ENCODE results near the gene SND1.

SND1 gene

DNA sequence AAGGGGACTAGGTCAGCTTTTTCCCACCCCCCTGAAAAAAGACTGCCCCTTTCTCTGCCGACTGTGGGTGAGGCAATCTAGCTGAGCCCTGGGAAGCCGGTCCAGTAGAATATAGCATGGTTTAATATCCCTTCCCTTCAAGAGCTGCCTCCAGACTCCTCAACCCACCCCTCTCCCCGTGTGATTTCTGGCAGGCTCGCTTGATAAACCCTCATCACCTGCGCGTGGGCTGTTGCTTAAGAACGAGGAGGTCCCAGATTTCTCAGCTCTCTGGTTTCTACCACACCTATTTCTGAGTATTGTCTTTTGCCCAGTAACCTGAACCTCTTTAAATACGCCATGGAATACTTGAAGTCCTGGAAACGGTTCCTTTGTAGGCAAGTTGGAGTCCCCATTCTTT lies 381.3 kb downstream of the SND1 start:
- Histone ChIP-seq H3K27ac (replicated peaks) (no peak overlapping the region), H3K4me3 (replicated peaks; ENCODE audit: insufficient read depth, low read length) (no peak overlapping the region), H3K27me3 (ENCODE audit: insufficient read depth, poor library complexity, severe bottlenecking) (no peaks in the 10 kb centered on the region)
- DNase-seq (ENCODE audit: low read depth in 1 of 2, low spot score in 1 of 2), result no peak
- TF ChIP-seq SPI1 (IDR thresholded peaks at IDR 0.05; ENCODE audit: borderline replicate concordance, low read depth), result no peak
- no peak for TF ChIP-seq POLR2AphosphoS5 (IDR thresholded peaks at IDR 0.05; ENCODE audit: low read depth)
- TF ChIP-seq, protein P1, sequence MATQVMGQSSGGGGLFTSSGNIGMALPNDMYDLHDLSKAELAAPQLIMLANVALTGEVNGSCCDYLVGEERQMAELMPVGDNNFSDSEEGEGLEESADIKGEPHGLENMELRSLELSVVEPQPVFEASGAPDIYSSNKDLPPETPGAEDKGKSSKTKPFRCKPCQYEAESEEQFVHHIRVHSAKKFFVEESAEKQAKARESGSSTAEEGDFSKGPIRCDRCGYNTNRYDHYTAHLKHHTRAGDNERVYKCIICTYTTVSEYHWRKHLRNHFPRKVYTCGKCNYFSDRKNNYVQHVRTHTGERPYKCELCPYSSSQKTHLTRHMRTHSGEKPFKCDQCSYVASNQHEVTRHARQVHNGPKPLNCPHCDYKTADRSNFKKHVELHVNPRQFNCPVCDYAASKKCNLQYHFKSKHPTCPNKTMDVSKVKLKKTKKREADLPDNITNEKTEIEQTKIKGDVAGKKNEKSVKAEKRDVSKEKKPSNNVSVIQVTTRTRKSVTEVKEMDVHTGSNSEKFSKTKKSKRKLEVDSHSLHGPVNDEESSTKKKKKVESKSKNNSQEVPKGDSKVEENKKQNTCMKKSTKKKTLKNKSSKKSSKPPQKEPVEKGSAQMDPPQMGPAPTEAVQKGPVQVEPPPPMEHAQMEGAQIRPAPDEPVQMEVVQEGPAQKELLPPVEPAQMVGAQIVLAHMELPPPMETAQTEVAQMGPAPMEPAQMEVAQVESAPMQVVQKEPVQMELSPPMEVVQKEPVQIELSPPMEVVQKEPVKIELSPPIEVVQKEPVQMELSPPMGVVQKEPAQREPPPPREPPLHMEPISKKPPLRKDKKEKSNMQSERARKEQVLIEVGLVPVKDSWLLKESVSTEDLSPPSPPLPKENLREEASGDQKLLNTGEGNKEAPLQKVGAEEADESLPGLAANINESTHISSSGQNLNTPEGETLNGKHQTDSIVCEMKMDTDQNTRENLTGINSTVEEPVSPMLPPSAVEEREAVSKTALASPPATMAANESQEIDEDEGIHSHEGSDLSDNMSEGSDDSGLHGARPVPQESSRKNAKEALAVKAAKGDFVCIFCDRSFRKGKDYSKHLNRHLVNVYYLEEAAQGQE (IDR thresholded peaks at IDR 0.05; ENCODE audit: insufficient replicate concordance, low read depth), result no peak
- no peak for TF ChIP-seq GABPA (IDR thresholded peaks at IDR 0.05; ENCODE audit: low read depth)
- TF ChIP-seq, protein P2, sequence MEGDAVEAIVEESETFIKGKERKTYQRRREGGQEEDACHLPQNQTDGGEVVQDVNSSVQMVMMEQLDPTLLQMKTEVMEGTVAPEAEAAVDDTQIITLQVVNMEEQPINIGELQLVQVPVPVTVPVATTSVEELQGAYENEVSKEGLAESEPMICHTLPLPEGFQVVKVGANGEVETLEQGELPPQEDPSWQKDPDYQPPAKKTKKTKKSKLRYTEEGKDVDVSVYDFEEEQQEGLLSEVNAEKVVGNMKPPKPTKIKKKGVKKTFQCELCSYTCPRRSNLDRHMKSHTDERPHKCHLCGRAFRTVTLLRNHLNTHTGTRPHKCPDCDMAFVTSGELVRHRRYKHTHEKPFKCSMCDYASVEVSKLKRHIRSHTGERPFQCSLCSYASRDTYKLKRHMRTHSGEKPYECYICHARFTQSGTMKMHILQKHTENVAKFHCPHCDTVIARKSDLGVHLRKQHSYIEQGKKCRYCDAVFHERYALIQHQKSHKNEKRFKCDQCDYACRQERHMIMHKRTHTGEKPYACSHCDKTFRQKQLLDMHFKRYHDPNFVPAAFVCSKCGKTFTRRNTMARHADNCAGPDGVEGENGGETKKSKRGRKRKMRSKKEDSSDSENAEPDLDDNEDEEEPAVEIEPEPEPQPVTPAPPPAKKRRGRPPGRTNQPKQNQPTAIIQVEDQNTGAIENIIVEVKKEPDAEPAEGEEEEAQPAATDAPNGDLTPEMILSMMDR (IDR thresholded peaks at IDR 0.05; ENCODE audit: insufficient read depth, low read length), result no peak

DNA sequence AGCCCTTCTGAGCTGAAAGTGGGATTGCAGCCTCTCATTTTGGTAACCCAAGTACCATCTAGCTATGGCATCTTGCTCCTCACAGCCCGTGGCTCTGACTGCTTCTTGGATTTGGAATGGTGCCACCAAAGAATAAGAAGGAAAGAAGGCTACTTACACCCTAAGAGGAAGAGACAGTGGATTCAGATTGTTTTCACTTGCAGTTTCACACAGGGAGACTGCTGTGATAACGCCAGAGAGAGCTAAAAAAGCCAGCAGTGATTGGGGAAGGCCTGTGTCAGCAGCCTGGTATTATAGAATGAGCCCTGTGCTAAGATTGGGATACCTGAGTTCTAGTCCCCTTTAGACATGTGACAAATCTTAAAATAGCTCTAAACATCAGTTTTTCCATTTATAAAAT lies 382.8 kb downstream of the SND1 start:
- DNase-seq (ENCODE audit: low read depth in 1 of 2, low spot score in 1 of 2), result no peak
- Histone ChIP-seq H3K27ac (replicated peaks) (no peak overlapping the region), H3K4me3 (replicated peaks; ENCODE audit: insufficient read depth, low read length) (no peak overlapping the region), H3K27me3 (ENCODE audit: insufficient read depth, poor library complexity, severe bottlenecking) (no peaks in the 10 kb centered on the region)
- TF ChIP-seq GABPA (IDR thresholded peaks at IDR 0.05; ENCODE audit: low read depth) (no peak), SPI1 (IDR thresholded peaks at IDR 0.05; ENCODE audit: borderline replicate concordance, low read depth) (no peak), POLR2AphosphoS5 (IDR thresholded peaks at IDR 0.05; ENCODE audit: low read depth) (no peak)
- TF ChIP-seq, protein P1 (IDR thresholded peaks at IDR 0.05; ENCODE audit: insufficient replicate concordance, low read depth), result no peak
- TF ChIP-seq, protein P2 (IDR thresholded peaks at IDR 0.05; ENCODE audit: insufficient read depth, low read length), result no peak

DNA sequence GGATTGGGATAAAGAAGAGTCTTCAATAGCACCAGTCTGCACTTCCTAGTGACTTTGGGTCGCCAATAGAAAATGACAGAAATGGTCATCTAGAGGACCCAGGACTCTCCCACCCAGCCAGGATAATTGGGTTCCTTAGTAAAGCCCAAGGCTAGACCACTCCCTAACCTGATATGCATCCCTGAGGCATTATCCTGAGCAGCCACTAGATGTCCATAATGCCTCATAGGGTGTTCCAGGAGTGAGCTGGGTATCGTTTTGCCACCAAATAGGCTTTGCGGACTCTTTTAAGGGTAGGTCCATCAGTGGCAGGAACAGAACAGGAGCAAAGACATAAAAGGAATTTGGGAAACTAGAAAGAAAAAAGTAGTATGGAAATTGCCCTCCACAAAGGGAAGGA lies 383.7 kb downstream of the SND1 start:
- DNase-seq (ENCODE audit: low read depth in 1 of 2, low spot score in 1 of 2), result peak in 1 of 2 experiments; percentile 23
- H3K4me3 ChIP-seq (replicated peaks; ENCODE audit: insufficient read depth, low read length), result no peak overlapping the region

More for the DNA sequence above, 383.7 kb downstream of the SND1 start:
- TF ChIP-seq POLR2AphosphoS5 (IDR thresholded peaks at IDR 0.05; ENCODE audit: low read depth), result no peak
- TF ChIP-seq, protein P2 (IDR thresholded peaks at IDR 0.05; ENCODE audit: insufficient read depth, low read length), result peak; percentile 24
- Histone ChIP-seq H3K27ac (replicated peaks) (no peak overlapping the region), H3K27me3 (ENCODE audit: insufficient read depth, poor library complexity, severe bottlenecking) (no peaks in the 10 kb centered on the region)

Measured in HL-60 (cell line).